HT-29 (cell line): Measurements from ENCODE around the gene PCBP4. TPM values are rescaled to one million over a fixed set of nuclear protein-coding genes. Genes with fewer than 3 reads are reported as not detected.

Experiments used
- DNase-seq: peaks from one replicate; pipeline ENCODE4 v3.0.0-alpha.2; 2015; ENCODE audit warnings: low spot score
- total RNA-seq: library from RNA; depleted of rRNA; stranded (reverse); fragments of >200 nt; shearing (Covaris generic); gene quantifications from 2 replicates; pipeline ENCODE4 v1.2.3, GENCODE V29; 2014

PCBP4 gene
- total RNA-seq, 1 experiment from 2014 or later, result 19.3 TPM

DNA sequence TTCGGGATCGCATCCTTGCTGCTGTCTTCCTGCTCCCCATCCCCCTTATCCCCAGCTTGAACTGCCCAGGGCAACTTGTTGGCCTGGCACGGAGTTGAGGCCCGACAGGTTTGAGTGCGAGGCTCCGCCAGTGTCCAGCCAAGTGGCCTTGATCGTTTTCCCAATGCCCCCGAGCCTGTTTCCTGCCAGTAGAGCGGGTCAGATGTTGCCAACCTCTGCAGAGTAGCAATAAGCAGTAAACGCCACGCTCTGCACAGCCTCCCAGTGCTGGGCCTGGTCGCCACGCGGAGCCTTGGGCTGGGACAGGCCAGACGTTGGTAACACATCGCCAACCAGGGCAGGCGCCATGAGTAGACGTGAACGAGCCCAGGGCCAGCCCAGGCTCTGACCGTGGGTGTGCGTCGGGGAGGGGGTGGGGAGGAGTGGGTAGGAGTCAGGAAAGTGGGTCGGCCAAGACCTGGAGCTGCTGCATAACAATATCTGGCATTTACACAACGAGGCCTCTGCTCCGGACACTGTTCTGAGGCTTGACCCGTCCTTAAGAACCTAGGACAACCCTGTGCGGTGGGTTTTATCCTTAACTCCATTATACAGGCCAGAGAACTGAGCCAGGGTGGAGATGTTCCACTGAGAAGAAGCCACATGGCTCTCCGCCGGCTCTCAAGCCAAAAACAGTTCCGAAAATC lies 7.2 kb upstream of the PCBP4 start:
- DNase-seq, result no peak

DNA sequence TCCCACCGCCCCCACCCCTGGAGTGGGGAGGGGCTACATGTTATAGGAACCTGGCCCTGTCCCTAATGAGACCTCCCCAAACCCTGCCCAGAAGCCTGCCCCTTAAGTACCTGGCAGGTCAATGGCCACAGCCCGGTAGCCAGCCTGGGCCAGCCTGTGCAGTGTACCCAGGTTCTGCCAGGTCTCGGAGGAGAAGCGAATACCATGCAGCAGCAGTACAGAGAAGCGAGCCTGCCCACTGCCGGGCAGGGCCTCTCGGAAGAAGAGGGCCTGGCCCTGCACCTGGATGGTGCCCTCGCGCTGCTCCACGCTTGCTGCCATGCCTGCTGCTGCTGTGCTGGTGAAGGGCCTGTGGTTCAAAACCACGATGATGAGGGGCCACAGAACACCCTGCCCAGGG lies 4.1 kb upstream of the PCBP4 start:
- DNase-seq, result no peak

DNA sequence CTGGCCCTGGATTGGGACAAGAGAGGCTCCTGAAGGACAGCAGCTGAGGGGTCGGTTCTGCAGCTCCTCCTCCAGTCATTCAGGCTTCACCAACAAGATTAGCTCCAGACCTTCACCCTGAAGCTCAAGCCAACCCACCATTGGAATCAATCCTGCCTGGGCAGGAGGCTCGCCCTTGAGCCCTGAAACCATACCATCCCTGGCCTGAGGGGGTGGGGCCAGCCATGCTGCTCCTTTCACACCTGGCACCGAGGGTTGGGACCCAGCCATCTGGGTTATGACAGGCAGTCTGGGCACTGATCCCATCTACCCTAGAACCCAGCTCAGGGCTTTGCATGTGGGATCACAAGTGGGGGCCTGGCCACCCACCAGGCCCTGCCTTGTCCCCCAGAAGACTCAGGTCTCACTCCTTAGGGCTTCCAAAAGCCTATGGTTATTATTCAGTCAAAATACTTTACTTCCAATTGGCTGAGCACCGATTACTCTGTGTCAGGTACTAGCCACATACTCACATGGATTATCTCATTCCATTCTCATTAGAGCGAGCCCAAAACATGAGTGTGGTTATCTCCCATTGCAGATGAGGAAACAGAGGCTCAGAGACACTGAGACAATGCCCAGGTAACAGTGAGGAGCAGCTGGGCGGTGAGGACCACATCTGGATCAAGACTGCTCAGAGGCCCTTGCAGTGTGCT lies 3.5 kb upstream of the PCBP4 start:
- no peak for DNase-seq

DNA sequence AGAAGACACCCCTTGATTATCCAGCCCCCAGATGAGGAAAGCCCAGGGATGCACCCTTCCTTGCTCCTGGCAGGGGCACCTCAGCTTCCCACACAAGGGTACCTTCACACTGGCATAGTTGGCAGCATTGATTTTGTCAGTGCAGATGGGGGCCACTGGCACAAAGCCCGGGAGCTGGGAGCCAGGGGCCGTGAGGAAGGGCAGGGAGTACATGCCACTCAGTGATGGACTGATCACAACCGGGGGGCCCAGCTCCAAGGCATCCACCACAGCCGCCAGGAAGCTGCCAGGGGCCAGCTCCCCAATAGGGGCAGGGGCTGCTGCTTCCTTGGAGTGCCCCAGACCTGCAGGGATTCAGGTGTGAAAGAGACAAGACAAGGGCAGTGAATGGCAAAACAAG lies 2.6 kb upstream of the PCBP4 start:
- no peak for DNase-seq

DNA sequence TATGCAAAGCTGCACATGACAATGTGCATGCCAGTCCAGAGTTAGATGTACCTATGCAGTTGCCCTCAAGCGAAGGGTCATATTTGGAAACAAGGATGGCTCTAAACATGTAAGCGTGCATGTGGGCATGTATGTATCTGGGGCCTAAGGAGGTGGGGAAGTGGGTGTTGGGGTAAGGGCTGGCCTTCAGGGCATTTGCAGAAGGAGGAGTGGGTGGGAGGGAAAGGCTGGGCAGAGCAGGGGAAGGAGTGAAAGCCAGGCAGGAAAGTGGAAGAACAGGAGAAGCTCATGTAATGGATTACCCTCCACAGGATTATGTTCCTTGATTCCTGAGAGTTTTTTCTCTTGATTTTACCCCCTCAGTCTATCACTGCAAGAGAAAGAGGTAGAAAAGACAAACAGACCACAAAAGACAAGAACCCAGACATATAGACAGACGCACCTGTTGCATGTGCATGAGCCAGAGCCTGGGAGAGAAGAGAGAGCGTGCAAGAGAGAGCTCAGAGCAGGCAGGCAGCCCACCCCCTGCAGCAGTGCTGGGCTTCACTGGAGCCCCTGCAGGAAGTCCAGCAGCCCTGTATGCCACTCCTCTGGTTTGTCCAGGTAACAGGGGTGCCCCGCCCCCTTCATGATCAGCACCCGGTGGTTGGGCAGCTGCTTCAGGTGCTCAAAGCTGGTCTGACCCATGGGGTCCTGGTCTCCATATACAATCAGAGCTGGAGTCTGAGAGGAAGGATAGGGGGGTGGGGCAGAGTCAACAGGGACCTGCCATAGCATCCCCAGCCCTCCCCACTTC lies 1.8 kb upstream of the PCBP4 start:
- no peak for DNase-seq

DNA sequence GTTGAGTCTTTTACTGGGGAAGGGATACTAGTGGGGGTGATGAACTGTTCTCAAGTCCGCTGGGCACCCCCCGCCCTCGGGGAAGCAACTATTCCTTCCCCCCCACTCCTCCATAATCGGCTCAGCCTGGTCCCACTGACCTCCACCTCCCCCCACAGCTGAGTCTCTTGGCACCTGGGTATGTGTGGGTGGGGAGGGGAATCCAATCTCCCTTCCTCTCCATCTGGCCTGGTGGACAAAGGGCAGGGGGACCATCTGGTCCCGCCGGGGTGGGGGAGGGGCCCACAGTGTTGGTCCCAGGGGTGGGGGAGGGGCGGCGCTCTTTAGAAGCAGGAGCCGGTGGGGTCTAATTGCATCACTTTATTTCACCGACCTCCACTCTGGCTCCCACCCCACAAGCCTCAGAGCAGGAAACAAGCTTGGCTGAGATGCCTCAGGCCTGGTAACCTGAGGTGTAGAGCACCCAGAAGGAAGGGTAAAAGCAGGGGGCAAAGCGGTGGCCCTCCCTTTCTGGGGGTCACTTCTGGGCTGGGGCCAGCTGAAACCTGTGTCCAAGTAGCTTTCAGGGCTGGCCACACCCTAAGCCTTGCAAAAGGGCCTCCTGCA lies 1.0 kb upstream of the PCBP4 start:
- DNase-seq, result no peak

DNA sequence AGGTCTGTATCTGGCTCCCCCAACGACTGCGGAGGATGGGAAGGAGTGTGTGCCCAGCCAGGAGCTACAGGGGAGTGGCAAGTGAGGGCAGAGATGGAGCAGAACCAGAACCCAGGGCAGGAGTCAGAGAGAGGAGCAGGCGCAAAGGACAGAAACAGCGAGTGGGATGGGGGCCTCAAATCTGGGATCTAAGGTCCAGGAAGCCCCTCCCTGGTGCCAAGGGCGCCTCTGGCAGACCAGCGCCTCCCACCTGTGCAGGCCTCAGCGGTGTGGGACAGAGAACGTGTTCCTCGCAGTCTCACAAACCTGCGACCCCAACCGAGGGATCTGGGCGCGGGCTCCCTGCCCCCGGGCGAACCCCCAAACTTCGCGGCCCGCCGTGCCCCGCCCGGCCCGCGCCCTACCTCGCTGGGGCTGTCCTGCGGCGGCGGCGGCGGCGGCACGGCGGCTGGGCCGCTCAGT lies 301 bp downstream of the PCBP4 start:
- DNase-seq, result no peak

DNA sequence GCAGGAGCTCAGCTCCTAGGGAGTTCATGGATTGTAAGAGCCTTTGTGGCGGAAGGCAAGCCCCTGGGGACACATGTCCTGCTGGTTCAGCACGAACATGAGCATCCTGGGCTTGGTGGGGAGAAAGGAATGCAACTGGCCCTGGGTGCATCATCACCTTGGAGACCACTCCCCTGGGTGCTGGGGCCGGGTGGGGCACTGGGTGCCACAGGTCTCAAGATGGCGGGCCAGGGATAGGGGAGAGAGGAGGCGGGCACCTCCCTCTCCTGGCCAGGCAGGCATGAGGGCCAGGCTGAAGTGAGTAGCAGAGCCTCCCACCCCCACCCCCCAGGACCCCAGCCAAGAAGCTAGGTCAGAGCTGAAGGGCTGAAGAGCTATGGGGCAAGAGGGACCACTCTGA lies 768 bp downstream of the PCBP4 start:
- DNase-seq, result no peak

DNA sequence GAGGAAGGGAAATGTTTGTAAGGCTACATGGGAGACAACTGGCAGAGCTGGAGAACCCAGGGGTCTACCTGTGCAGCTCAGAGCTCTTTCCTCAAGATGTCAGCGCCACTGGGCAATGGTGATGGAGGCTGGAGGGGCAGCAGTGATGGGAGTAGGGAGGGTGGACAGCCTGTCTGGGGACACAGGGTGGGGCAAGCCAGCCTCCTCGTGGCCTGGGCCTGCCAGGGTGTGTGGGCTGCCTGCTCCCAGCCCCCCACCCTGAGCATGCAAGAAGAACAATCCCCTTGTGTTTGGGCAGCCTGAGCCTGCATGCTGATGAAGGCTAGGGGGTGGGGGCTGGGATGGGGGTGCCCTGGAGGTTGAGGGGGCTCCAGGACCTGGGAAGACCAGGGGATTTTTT lies 1.2 kb downstream of the PCBP4 start:
- DNase-seq, result no peak

DNA sequence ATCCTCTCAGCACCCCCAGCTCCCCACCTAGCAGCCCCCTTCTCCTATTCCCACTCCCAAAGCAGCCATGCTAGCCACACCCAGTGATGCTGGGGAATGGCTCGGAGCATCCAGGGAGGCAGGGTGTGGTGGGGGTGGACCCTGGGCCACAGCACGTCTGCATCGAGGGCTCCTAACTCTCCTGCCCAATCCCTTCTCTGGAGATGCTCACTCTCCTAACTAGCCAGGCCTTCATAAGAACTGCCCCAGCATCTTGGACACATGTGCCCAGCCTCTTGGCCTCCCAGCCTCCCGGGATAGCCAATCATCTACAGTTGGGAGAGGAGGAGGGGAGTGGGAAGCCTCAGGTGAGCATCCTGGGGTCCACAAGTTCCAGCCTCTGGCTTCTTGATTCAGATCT lies 2.7 kb downstream of the PCBP4 start:
- DNase-seq, result no peak

DNA sequence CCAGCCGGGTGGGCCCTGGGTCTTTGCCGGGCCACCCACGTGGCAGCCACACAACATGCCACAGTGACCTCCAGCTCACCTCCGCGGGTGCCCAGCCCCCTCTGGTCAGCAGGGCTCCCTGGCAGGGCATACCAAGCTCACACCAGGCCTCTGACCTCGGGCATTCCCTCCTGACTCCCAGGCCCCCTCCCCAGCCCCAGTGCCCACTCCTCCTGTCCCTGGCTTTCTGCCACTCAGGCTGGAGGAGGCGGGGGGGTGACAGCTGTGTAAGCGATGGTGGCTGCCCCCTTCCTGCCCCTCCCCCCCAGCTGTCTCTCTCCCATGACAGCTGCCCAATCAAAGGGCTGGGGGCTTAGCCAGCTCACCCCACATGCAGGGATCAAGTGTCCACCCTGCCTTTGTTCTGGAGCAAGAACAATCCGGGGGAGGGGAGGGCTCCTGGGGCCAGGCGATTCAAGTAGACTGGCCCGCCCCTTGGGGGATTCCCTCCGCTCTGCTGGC lies 3.3 kb downstream of the PCBP4 start:
- no peak for DNase-seq

DNA sequence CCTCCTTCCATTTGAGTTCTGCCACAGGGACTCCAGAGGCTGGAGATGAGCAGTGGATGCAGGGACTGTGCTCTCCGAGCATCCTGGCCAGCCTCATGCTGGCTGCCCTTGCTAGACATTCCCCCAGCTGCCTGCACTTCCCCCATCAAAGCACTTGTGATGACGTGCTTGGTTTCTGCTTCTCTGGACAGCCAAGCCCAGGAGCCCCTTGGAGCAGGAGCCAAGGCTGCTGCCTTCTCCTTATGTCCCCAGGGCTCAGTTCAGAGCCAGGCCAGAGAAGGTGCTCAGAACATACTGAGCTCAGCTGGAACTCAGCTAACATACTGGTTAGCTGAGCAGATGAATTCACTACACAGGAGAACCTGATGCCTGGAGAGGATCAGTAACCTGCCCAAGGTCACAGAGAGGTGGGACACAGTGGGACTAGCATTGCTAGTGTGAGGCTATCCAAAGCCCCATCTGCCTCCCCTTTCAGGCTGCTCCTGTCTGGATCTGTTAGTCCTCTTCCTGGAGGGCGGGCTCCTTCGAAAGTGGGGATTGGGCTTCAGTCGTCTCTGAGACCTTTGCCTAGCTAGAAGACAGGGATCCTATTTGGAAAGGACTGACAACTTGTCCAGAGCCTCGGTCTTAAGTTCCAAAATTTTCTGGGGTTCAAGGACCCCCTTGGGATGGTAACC lies 4.3 kb downstream of the PCBP4 start:
- no peak for DNase-seq

DNA sequence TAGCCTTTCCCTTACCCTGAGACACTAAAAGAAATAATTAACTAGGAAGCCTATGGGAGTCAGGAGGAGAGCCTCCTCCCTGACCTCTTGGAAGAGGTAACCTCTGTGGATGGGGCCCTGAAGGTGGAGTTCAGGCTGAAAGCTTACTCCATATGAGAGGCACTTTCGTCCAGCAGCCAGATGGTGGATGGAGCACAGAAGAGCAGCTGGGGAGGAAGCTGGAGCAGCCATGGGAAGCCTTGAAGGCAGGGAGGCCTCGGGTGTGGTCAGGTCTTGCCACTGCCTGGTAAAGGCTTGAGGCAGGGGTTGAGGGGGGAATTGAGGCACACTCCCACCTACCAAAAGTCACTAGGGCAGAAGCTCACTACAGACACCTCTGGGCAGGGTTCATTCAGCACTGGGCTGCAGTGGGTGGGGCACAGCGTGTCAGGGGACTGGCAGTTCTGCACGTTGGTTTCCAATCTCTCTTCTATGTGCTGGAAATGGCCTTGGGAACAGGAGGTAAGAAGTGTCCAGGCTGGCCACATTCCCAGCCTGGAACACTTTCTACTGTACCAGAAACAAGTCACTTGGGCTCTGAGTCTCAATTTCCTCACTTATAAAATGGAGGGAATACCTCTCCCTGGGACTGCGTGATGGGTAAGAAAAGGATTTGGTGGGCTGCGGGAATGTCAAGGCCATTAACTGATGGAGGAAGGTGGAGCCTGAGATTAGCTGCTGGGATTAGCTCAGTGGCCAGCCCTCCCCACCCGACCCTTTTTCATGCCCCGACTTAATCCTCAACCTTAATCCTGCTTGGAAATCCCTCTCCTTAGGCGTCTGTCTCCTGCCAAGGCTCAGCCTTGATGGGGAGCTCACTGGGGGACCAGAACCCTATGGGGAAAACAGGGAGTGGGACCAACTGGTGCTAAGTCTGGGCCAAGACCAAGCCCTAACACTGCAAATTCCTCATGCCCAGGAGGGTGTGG lies 5.4 kb downstream of the PCBP4 start:
- DNase-seq, result no peak

DNA sequence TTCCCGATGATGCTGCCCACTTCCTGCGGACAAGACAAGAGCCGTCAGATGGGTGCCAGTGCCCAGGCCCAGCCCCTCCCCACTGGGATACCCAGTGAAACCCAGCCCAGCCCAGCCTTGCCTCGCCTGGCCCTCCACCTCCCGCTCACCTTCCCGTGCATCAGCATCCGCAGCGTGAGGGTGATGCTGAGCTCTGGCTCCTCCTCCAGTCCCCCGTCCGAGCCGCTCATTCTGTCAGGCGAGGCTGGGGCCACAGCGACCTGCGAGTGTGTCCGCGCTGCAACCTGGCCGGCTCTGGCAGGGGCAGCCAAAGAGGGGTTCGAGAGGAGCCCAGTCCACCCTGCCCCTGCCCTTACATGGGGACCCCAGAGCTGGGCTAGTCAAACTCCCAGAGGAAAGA lies 6.2 kb downstream of the PCBP4 start:
- no peak for DNase-seq

DNA sequence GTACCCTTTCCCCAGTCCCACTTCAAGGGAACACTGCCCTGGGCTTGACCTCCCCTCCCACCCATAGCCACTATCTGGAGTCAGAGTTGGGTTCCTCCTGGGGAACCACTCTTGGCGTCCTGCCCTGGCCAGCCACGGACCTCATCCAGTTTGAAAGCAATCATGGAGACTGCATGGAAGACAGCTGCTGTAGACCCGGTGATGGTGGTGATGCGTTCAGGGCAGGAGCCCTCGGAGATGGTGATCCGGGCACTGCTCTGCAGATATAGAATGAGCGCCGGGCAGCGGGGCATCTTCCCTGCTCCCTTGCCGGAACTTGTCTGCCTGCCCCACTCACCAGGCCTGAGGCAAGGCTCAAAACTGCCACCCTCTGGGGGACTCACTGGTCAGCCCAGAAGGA lies 6.9 kb downstream of the PCBP4 start:
- DNase-seq, result no peak

DNA sequence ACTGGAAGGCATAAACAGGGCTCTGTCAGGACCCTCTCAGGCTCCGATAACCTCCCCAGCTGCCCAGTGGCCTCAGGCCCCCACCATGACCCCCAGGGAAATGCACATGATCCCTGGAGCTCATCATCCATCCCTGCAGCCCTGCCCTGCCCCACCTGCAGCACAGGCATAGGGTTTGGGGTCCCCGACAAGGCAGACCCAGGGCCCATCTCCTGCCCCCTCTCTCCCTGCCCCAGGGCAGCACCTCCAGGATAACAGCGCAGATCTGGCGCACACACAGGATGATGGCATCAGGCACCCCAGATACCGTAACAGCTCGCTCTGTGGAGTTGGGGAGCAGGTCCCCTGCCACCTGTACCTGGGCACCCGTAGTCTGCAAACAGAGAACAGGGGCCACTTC lies 7.6 kb downstream of the PCBP4 start:
- DNase-seq, result no peak

DNA sequence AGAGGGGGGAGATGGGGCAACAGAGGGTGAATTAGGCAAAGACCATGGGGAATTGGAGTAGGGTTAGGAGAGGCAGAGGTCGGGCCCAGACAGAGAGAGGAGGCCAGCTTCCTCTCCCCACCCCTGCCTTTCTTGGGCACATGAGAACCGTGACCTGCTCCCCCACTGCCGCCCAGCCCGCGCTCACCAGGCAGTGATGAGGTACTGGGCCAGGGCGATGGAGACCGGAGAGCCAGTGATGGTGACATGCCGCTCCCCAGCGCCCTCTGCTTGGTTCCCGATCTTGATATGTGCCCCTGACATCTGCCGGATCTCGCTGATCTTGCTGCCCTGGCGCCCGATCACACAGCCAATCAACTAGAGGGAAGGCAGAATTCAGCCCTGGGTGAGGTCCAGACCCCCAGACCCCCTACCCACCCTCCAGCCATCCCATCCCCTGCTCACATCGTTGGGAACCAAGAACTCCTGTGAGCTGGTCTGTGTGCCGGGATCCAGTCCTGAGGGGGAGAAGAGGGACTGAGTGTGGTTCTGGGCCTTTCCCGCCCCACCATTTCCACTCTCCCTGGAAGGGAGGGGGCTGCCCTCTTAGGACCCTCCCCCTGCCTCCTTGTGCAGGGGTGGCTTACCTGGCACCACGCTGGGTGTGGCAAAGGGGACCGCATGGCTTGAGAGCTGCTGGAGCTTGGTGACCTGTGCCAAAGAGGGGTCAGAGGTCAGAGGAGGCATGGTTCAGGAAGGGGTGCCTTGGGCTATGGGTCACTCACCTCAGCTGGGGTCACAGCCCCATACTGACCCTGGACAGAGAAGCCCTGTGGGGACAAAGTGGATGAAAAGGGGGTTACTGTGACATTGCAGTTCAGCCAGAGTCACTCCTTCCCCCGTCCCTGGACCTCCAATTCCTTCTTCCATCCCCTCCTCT lies 8.4 kb downstream of the PCBP4 start:
- DNase-seq, result no peak

DNA sequence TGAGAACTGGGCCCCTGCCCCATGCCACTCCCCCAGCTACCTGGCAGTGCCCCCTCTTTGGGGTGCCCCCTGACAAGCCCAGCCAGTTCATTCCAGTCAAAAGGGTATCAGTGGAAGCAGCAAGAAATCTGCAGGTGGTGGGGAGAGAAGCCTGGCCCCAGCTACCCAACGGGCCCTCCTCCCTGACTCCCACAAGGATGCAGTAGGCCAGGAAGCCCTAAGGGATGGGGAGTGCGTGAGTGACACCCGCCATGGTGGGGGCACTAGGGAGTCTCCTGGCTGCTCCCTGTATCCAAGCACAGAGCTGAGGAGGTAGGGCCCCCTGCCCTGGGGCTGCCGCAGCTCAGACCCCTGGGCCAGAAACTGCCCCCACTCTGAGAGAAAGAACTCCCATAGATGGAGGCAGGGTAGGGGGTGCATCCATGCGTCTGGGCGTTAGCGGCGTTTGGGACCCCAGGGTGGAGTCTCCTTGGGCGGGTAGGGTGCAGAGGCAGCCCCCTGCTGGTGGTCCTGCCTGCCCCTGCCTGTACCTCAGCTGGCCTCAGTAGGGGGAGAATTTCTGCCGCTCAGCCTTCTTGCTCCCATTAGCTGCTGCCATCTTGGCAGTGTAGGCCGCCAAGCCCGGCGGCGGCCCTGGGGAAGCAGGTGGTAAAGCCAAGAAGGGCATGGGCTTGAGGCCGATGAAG lies 9.6 kb downstream of the PCBP4 start:
- DNase-seq, result no peak
